HepG2 (cell line): Measurements from ENCODE around the gene COMP. TPM values are rescaled to one million over a fixed set of nuclear protein-coding genes. Genes with fewer than 3 reads are reported as not detected.

Source experiments
- CBX1 ChIP-seq: IDR thresholded peaks from one replicate; pipeline ENCODE4 v1.6.1; 2016; ENCODE audit warnings: antibody characterized with exemption, low read depth
- DMAP1 ChIP-seq: IDR thresholded peaks from 2 replicates; pipeline ENCODE4 v1.6.1; 2016
- GMEB1 ChIP-seq: sonication (generic); formaldehyde crosslinking; IDR thresholded peaks from 2 replicates; pipeline ENCODE4 v1.5.1; 2020; ENCODE audit warnings: missing genetic modification reagents, mild to moderate bottlenecking, borderline replicate concordance
- GMEB2 ChIP-seq: IDR thresholded peaks from 2 replicates; pipeline ENCODE4 v1.6.1; 2016; ENCODE audit warnings: missing biosample characterization, missing genetic modification reagents, low read depth
- ISL2 ChIP-seq: sonication (generic); formaldehyde crosslinking; IDR thresholded peaks from 2 replicates; pipeline ENCODE4 v1.5.0; 2020; ENCODE audit warnings: missing genetic modification reagents
- MTERF4 ChIP-seq: sonication (generic); formaldehyde crosslinking; IDR thresholded peaks from 2 replicates; pipeline ENCODE4 v1.8.0; 2023; ENCODE audit warnings: mild to moderate bottlenecking, missing genetic modification reagents
- PRDM10 ChIP-seq: sonication (generic); formaldehyde crosslinking; IDR thresholded peaks from 2 replicates; pipeline ENCODE4 v1.4.0; 2020; ENCODE audit warnings: low read depth, missing genetic modification reagents
- STAT6 ChIP-seq: sonication (generic); formaldehyde crosslinking; IDR thresholded peaks from 2 replicates; pipeline ENCODE4 v1.4.0; 2020; ENCODE audit warnings: missing genetic modification reagents, mild to moderate bottlenecking, borderline replicate concordance
- ZFYVE20 ChIP-seq: sonication (generic); formaldehyde crosslinking; IDR thresholded peaks from 2 replicates; pipeline ENCODE4 v1.8.0; 2023; ENCODE audit warnings: low read depth, mild to moderate bottlenecking, moderate library complexity, missing genetic modification reagents, borderline replicate concordance
- ZNF766 ChIP-seq: sonication (generic); formaldehyde crosslinking; IDR thresholded peaks from 2 replicates; pipeline ENCODE4 v1.5.0; 2020; ENCODE audit warnings: missing genetic modification reagents, borderline replicate concordance
- ZXDC ChIP-seq: sonication (generic); formaldehyde crosslinking; IDR thresholded peaks from 2 replicates; pipeline ENCODE4 v1.5.0; 2020; ENCODE audit warnings: mild to moderate bottlenecking, missing genetic modification reagents
- polyA plus RNA-seq, 8 experiments: library from polyadenylated mRNA; depleted of rRNA in 3 of 8; stranded (reverse) in 7 of 8; unstranded in 1 of 8; fragments of >200 nt; fragmentation: Illumina TruSeq in 4 of 8; extraction: Trizol in 4 of 8; gene quantifications; 2 replicates each; pipeline versions ENCODE4 v1.2.1 to v1.2.3, GENCODE V29; 2011 to 2016; ENCODE audit warnings: low read depth in 4 of 8, missing spikeins in 1 of 8, mixed read lengths in 1 of 8; ENCODE audit not compliant: insufficient read depth in 1 of 8
- total RNA-seq, 5 experiments: library from RNA; depleted of rRNA; stranded (reverse); fragments of >200 nt; fragmentation: Illumina TruSeq; extraction: Trizol; gene quantifications; 2 replicates each; pipeline ENCODE4 v1.2.3, GENCODE V29; 2016; ENCODE audit warnings: low read depth in 1 of 5

The COMP gene
- total and polyA plus RNA-seq, 2 of the 13 experiments (the other 11 are each of a cell fraction or from before 2014, with no cell fraction given), result 0.04 to 0.13 TPM

- TF ChIP-seq ZXDC (0 out of 2 replicates have a peak, but pooled peaks have one; percentile 21), ZNF766 (CRISPR knock-in tag) (no peak), MTERF4 (CRISPR knock-in tag) (no peak), GMEB1 (CRISPR knock-in tag) (peak; percentile 25; the same call in 1 of the 2 replicates), ZFYVE20 (CRISPR knock-in tag) (no peak), PRDM10 (CRISPR knock-in tag) (no peak), ISL2 (CRISPR knock-in tag) (no peak), GMEB2 (no peak), DMAP1 (CRISPR knock-in tag) (no peak), STAT6 (no peak), CBX1 (peak; percentile 43)
Observed at GRCh38 chr19:18741124-18742121, 49.7 kb downstream of the COMP start (continued).
